Fibroblast of skin of left quadriceps (primary cell): ENCODE data around the gene OARD1.

ENCODE experiments used
- DNase-seq, 2 experiments: peaks; one replicate each; pipeline ENCODE4 v3.0.0-alpha.2; 2013; ENCODE audit warnings: low read depth in 2 of 2

The OARD1 gene

DNA sequence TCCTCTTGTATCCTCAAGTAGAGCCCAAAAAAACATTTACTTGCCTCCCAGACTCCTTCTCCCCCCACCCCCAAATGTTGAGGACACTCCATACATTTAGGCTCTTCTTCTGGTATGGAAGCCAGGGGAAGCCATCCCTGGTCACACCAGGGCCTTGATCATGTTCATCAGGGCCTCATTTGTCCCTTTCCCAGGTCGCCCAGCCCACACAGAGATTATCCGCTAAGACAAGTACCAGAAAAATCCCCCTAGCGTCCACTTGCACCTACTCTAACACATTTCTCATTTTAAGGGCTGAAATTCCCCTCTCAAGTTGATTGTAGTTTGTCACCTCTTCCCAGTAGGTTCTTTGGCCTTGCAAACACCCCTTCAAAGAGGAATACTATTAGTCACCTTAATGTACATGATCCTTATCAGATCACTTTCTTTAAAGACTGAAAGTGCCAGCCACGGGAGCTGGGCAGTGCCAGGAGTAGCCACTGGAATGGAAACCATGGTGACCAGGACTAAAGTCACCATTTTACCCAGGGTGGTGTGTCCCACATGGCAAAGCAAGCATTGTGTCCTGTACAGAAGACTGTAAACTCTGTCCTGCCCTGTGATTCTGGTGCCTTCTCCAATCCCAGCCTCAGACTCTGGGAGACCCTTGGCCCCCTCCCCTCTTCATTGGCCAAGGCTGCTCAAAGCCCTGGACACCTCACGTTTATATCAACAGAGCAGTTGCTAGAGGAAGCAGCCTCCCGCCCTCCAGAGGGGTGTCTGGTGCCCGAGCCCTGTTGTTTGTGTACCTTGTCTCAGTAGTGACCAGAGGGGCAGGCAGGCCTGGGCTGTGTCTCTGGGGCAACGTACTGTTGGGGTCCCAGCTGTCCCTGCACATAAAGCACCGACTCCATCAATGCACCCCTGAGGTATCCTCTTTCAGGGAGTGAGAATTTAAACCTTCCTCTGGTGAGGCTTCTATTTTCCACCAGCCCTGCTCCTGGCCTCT lies 24.1 kb downstream of the OARD1 start:
- DNase-seq, result no peak

DNA sequence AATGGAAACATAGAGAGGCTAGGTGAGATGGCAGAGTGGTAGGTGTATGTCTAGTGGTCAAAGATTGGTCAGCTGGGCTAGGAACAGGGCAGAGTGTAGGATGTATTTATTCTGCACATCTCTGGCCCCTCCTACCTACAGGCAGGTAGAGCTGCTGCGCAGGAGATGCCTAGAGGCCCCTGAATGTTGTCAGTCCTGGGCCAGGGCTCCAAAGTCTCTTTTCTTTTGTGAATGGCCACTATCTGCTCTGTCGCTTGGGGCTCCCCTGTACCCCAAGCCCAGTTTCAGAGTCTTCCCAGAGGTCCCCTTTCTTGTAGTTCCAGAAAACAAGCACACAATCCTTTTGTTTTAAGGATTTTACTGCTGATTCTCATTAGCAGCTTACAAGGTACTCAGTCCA lies 24.9 kb downstream of the OARD1 start:
- no peak for DNase-seq

DNA sequence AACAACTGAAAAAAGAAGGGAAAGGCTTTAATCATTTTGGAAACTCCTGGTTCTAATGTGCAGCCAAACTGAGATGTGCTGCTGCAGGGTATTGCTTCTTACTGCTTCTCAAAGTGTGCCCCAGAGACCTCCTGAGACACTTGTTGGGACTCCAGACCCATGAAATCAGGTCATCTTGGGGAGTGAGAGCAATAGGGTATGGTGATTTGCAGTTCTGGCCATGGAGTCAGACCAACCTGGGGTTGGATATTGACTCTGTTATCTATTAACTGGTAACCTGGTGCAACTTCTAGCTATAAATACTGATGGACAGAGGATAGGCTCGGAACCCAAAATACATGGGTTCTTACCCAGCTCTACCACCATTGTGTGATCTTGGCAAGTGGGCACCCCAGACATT lies 26.1 kb downstream of the OARD1 start:
- no peak for DNase-seq

DNA sequence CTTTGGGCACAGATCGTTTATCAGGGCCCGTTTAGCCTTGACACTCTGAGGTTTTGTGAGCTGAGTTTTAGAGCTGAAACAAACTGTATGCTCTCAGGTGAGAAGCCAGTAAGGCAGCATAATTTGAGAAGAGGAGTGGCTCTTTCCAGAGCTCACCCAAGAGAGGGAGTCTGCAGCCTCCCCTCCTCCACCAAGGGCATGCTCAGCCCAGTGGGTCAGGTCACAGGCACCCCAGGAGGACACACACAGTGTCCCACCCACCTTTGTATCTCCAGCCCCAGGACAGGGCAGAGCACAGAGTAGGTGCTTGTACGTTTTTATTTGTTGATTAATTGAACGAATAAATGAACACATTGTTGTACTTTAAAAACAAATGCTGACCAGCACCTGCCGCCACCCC lies 26.5 kb downstream of the OARD1 start:
- no peak for DNase-seq

DNA sequence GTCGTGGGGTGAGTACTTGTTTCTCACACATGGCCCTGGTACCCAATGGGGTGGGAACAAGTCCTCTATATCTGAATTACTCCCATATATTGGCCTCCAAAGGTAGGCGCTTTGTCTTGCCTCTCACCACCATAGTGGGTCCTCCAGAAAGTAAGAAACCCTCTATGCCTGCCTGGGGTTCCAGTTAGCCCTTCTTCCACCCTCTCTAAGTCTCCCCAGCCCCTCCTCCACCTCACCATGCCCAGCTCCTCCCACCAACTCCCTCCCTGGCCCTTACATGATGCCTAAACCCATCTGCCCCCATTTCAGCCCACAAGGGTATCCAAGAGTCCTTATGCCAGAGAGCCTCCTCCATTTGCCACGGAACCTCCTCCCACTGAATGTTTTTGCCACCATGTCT lies 29.0 kb downstream of the OARD1 start:
- no peak for DNase-seq

DNA sequence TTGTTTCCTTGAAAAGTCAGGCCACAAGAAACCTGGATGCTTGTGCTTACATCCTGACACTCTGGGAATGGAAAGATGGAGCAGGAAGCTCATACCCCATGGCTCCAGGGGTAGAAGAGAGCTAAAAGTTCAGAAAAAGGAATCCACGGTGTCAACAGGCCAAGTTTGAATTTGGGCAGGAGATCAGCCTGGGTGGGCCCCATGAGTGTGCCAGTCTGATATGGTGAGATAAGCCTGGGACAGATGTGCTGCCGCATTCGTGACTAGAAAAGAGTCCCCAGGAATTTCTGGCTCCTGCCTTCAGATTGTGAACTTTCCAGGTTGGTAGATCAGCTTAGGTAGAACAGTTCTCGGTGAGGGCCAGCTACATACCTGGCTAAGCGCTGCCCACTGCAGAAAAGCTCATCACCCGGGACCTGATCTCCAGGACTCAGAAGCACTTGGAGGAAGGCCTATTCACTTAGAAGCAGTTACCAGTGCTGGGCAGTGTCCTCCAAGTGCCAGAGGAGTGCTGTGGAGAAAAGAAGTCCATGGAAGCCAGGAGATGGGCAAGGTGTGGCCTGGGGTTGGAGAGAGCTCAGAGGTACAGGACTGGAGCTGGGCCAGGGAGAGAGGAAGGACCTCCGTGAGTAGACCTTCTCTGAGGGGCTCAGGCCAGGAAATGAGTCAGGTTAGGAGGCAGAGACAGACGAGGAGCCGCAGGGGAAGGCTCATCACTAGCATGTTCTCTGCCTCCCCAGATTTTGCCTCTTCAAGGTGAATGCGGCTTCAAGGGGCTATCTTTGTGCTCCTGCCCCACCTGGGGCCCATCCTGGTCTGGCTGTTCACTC lies 29.7 kb downstream of the OARD1 start, which contains the start of gene TSPO2:
TSPO2 (plus strand) TSS at position 242 of the 830 bp plus-strand sequence; CDS start at position 761, 519 bp downstream.
- no peak for DNase-seq

DNA sequence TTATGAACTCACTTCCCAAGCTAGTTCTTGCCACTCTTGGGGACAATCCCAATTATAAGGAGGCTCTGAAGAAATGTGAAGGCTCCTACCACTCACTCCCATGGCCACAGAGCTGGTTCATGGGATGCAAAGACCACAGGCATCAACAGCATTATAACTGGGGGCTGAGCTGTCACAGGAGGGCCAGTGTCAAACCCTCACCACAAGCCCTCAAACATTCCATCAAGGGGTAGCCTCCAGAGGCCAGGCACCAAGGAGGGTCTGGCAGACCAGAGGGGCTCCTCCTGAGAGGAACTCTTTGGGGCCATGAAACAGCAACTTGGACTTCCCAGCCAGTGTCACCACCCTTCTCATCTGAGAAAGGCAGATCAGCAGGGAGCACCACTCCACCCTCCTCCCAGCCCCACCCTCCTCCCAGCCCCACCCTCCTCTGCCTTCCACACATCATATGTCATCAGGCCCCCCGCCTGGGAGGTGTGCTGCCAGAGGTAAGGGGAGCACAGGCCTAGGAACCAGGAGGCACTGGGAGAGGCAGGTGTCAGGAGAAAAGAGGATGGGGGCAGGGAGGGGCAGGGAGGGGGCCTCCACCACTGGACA lies 31.1 kb downstream of the OARD1 start:
- no peak for DNase-seq

DNA sequence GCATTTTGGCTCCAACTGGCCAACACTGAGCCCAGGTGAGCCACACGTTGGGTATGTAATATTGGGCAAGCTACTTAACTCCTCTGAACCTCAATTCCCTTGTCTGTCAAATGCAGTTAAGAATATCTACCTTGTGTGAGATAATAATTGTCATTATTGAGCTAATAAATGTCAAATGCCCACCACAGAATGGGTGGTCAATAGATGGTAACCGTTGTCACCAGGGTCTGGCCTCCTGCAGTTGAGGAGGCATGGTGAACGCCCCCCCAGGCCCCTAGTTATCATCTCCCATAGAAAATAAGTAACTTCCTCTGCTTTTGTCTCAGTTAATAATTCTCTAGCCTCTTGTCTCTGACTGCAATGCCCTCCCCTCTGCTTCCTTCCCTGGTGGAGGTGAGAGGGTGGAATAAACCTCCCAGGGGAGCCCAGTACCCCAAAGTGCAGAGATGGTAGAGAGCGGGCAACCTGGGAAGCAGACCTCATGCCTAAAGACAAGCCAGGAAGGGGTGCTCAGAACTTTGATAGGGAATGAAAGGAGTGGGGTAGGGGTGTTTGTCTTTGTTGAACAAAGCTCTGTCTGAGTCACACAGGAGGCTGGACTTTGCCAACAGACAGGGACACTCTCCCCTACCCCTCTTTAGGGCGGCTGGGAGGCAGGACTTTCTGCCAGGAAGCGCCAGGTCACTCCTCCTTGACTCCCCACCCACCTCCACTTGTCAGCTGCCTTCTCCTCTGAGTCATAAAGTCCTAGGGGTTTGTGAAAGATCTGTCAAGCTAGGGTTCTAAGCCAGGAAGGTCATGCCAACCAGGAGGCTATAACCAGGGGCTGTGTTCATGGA lies 31.8 kb downstream of the OARD1 start:
- DNase-seq, result no peak

DNA sequence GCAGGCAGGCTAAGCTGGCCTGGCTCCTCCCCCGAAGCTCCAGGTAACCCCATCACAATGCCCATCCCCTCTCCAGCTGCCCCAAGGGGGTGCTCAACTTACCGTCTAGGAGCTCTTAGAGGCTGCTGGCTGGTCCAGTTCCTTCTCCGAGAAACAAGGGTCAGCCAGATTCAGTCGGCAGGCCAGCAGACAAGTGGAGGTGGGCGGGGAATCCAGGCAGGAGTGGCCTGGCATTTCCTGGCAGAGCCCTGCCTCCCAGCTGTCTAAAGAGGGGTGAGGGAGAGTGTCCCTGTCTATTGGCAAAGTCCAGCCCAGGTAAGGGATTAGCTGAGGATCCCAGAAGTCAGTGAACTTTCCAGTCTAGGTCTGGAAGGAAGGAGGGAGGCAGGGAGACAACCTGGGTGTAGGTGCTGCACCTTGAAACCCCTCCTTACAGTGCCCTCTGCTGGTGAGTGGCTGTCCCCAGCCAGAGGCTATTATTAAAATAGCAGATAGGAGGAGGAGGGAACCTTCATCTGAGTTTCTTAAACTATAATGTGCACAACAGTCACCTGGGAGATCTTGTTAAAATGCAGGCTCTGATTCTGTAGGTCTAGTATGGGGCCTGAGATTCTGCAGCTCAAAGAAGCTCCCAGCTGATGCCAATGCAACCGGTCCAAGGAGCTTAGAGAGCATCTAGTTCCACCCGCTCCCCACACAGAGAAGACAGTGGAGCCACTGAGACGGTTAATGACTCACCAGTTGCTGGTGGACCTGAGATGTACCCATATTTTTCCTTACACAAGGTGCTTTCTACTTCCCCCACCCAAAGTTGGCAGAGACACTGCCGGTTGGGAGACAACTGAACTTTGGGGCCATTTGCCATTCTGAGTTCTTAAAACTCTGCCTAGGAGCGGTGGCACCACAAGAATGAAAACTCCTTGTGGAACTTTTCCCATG lies 32.8 kb downstream of the OARD1 start, which contains the start of gene UNC5CL:
UNC5CL (minus strand) TSS at position 162 of the 939 bp plus-strand sequence. CDS start 4,147 bp downstream, outside the sequence.
- DNase-seq, result no peak

DNA sequence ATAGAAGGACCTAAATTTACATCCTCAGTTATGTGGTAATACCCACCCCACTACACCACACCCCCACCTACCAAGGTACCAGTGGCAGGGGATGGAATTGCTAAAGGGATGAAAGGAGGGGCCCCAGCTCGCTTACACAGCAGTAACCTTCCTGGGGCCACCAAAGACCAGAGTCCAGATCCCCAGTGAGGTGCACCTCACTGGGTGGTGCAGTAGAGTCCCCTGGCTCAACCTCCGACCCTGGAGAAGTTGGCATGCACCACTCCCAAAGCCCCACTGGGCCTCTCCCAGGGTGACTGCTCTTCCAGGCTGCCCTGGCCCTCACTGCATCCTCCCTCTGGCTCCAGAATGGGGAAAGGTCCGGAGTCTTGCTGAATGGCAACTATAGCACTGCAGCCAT lies 34.0 kb downstream of the OARD1 start:
- no peak for DNase-seq

DNA sequence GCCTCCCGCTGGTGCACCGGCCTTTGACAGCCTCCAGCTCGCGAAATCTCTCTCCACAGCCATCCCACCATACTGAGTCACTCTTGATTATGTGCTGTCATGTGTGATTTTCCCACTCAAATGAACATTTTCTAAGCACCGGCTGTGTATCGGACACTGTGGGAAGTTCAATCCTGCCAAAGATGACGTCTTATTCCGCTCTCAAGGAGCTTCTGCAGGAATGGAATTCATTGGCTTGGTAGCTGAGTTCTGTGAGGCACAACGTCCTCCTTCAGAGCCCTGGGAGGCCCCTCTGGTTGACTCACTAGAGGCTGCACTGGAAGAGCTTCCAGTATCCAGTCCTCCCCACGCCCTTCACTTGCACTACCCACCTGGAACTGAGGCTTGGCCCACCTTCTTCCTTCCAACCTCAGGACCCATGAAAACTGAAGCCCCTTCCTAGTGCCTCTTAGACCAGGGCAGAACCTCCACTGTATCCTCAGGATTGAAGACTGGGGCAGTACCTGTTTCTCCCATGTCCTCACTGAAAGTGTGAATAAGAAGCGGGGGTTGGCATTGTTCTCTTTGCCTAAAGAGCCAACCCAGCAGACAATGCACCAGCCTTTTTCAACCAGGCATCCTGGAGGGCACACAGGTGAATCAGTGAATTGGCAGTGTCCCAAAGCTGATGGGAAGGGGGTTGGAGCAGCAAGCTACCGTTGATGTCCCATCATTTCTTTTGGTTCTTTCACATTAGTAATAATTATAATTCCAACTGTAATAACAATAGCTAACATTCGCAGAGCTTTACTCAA lies 34.9 kb downstream of the OARD1 start:
- DNase-seq, result no peak

DNA sequence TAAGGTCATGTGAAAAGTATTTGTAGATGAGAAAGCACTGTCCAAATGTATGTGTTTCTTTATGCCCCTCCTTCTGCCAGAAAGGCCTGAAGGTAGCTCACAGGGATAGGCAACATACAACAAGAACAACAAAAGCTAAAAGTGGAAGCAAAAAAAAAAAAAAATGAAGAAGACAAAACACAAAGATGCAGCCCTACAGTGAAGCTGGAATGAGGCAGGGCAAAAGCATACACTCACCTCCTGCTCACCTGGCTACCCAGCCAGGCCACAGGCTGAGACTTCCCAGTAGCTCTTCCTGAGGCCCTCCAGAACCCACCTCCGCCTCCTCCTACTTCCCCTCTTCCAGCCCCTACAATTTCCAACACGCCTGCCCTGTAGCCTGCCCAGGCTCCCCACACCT lies 35.6 kb downstream of the OARD1 start:
- no peak for DNase-seq

DNA sequence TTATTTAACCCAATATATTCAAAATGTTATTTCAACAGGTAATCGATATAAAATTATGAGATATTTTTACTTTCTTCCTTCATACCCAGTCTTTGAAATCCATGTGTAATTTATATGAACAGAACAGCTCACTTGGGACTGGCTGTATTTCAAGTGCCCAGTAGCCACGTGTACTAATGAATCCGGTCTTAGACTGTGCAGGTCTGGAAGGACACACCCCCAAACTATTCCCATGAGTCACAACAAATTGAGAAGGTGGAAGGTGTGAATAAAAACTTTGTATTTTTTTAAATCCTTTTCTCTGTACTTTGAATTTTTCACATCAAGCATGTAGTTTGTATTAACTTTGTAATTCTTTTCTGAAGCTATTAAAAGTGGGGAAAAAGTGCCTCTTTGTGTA lies 36.0 kb downstream of the OARD1 start:
- DNase-seq, result no peak

DNA sequence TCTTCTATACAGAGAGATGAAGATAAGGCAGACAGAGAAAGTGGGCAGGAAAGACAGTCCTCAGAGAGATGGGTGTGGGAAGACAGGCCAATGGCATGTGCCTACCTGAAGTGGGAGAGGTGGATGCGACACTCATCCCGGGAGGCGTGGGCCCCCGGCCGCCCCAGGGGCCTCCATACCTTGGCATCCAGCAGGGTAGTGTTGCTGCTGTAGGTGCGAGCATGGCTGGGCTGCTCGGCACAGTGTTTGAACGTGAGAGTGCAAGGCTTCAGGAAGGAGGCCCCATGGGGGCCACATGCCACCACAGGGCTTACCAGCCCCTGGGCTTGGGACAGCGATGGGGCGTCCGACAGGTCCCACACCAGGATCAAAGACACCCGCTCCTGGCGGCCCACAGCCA lies 38.4 kb downstream of the OARD1 start:
- no peak for DNase-seq

DNA sequence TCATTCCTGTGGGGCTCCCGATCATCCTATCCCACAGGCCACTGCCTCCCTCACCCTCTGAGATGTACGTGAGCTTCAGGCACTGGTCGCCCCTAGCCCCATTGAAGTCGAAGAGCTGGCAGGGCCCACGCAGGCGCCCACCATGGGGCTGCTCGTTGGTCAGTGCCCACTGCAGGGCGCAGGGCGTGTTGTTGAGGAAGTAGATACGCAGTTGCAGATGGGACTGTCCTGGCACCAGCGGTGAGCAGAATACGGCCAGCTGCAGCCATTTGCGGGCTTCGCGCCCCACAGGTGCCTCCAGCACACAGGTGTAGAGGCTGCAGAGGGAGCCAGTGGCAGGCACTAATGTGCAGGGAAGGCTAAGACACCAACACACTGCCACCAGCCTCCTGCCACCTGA lies 39.3 kb downstream of the OARD1 start:
- no peak for DNase-seq

DNA sequence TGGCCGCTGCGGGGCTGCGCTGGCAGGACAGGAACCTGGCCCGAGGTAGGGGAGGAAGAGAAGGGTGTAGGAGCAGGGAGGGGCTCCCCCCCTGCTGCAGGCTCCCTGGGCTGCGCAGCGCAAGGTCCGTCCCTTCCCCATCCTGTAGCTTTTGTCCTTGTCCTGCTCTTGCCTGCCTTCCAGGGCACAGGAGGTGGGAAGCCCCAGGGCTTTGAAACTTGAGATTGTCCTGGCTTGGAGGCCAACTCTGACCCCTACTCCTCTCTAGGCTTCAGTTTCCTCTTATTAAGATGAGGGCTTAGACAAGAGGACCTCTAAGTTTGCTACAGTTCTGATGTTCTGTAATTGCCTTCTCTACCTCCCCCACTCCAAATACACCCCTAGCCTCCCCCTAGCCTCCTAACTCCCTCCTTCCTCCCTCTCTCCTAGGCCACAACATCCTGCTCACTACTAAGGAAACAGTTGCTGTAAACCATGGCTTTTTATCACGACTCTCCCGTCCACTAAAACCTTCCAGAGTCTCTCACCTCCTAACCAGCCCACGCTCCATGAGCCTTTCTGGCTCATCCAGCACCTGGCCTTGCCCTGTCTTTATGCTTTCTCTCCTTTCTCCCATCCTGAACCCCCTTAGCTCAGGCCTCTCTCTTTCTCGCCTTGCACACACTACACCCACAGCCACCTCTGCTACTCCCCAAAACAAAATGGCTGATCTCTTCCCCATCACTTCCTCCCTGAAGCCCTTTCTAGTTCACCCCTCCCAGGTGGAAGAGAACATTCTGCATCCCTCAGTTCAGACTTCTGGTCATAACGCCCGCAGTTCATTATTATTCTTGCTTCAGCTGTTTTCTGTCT lies 43.4 kb downstream of the OARD1 start:
- no peak for DNase-seq

DNA sequence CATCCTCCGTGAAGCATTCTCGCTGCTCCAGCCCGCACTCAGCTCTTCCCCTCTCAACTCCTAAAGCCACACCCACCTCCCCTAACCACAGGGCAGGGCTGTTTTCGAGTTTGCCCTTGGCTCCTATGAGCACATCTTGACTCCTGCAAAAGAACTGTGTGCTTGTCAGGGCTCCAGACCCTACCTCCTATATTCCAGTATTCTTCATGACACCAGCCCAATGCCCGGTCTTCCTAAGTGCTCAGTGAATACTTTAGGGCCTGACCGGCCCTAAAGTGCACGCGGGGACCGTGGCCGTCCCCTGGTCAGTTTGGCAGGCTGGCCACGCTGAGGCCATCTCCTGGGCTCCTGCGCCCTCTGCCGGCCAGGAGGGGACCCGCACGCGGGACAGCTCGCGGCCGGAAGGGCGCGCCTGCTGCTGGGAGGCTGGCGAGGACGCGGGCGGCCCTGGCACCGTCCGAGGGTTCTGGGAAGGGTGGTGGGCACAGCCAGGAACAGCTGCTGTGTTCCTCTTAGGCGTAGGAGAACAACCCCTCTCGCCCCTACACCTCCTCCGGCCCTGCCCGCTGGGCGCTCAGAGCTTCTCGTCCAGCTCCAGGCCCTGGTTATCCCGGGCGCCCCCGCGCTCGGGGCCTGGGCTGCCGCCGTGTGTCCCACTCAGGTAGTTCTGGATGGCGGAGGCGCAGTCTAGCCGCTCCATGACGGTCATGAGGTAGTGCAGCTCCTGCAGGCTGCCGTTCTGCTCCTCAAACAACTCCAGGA lies 44.2 kb downstream of the OARD1 start:
- peak; percentile 37 to 45 for DNase-seq

DNA sequence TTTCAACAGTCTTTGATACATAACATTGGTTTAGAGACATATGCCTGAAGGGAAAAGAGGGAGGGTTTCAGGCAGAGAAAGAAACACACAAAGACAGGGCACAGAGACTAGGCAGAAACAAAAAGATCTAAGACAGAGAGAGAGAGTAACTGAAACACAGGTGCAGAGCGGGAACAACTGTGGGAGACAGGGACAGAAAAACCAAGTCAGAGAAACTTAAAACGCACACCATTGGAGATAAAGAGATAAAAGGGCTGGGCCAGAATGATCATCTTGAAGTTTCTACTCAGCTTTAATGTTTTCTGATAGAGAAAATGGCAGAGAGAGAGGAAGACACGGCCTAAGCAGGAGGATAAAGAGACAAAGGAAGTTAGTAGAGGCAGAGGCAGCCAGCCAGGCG lies 44.9 kb downstream of the OARD1 start:
- DNase-seq, result no peak
